GM23338 (cell line): Measurements from ENCODE around the gene MYLK. TPM values are rescaled to one million over a fixed set of nuclear protein-coding genes. Genes with fewer than 3 reads are reported as not detected.

Experiments used
- ATAC-seq: fragments of 200-7000 bp; cut with Tn5 transposase; 3 replicates; pipeline ENCODE4 v1.9.1; 2020
- DNase-seq: peaks from one replicate; pipeline ENCODE4 v3.0.0-alpha.2; 2015; ENCODE audit warnings: low spot score
- H2AFZ ChIP-seq: fragments of 200-600 bp; sonication (generic); 2 replicates; pipeline ENCODE4 v1.8.0; 2016; ENCODE audit warnings: antibody characterized with exemption, mild to moderate bottlenecking, moderate library complexity
- H3F3A ChIP-seq: fragments of 200-600 bp; sonication (generic); replicated peaks from 2 replicates; pipeline ENCODE4 v1.8.0; 2017; ENCODE audit warnings: antibody characterized with exemption, mixed run types, low read depth
- H3K27ac ChIP-seq: fragments of 200-600 bp; sonication (generic); 2 replicates; pipeline ENCODE4 v1.6.1; 2016; ENCODE audit warnings: low read depth
- H3K27me3 ChIP-seq: fragments of 200-600 bp; sonication (generic); 2 replicates; pipeline ENCODE4 v1.8.0; 2016; ENCODE audit warnings: mild to moderate bottlenecking, mixed run types, moderate library complexity; ENCODE audit not compliant: insufficient read depth
- H3K36me3 ChIP-seq: fragments of 200-600 bp; sonication (generic); 2 replicates; pipeline ENCODE4 v1.8.0; 2016; ENCODE audit warnings: mild to moderate bottlenecking; ENCODE audit not compliant: insufficient read depth
- H3K4me1 ChIP-seq: fragments of 200-600 bp; sonication (generic); 2 replicates; pipeline ENCODE4 v1.8.0; 2016; ENCODE audit warnings: mild to moderate bottlenecking, moderate library complexity; ENCODE audit not compliant: insufficient read depth
- H3K4me2 ChIP-seq: fragments of 200-600 bp; sonication (generic); 2 replicates; pipeline ENCODE4 v1.7.1; 2017; ENCODE audit warnings: mixed run types
- H3K4me3 ChIP-seq: fragments of 200-600 bp; sonication (generic); 2 replicates; pipeline ENCODE4 v1.6.1; 2016; ENCODE audit warnings: mixed run types
- H3K79me2 ChIP-seq: fragments of 200-600 bp; sonication (generic); replicated peaks from 2 replicates; pipeline ENCODE4 v1.8.0; 2017; ENCODE audit warnings: mild to moderate bottlenecking; ENCODE audit not compliant: insufficient read depth
- H3K9me2 ChIP-seq: fragments of 200-600 bp; sonication (generic); 2 replicates; pipeline ENCODE4 v1.8.0; 2017; ENCODE audit not compliant: insufficient read depth
- H4K20me1 ChIP-seq: fragments of 200-600 bp; sonication (generic); replicated peaks from 2 replicates; pipeline ENCODE4 v1.8.0; 2017; ENCODE audit warnings: mild to moderate bottlenecking; ENCODE audit not compliant: insufficient read depth
- H3K27ac Mint-ChIP-seq: 2 replicates; pipeline ENCODE4 v1.8.0; 2020; ENCODE audit warnings: inconsistent platforms, mild to moderate bottlenecking, moderate library complexity, mixed read lengths
- H3K27me3 Mint-ChIP-seq: 3 replicates; pipeline ENCODE4 v1.8.0; 2022; ENCODE audit warnings: low read depth, mild to moderate bottlenecking, moderate library complexity, mixed read lengths, inconsistent platforms; ENCODE audit not compliant: insufficient read depth, poor library complexity
- H3K36me3 Mint-ChIP-seq: 3 replicates; pipeline ENCODE4 v1.8.0; 2021; ENCODE audit warnings: low read depth, mild to moderate bottlenecking, inconsistent platforms, moderate library complexity, mixed read lengths
- H3K4me1 Mint-ChIP-seq: 3 replicates; pipeline ENCODE4 v1.8.0; 2020; ENCODE audit warnings: mild to moderate bottlenecking, inconsistent platforms, mixed read lengths
- H3K4me3 Mint-ChIP-seq: 3 replicates; pipeline ENCODE4 v1.8.0; 2021; ENCODE audit warnings: moderate library complexity, mild to moderate bottlenecking, inconsistent platforms, mixed read lengths
- H3K9me3 Mint-ChIP-seq: 3 replicates; pipeline ENCODE4 v1.8.0; 2020; ENCODE audit warnings: moderate library complexity, mild to moderate bottlenecking, inconsistent platforms, mixed read lengths
- CTCF ChIP-seq, 2 experiments: fragments of 200-600 bp in 1 of 2; sonication (generic) in 1 of 2; conservative IDR thresholded peaks; 2 replicates each; pipeline versions ENCODE4 v1.5.1 to v1.6.1; 2016 to 2017; ENCODE audit warnings: antibody characterized with exemption in 2 of 2, low read depth in 2 of 2, mild to moderate bottlenecking in 2 of 2, moderate library complexity in 1 of 2
- ETS1 ChIP-seq: IDR thresholded peaks from 2 replicates; pipeline ENCODE4 v1.6.1; 2016; ENCODE audit warnings: antibody characterized with exemption
- EZH2phosphoT487 ChIP-seq: fragments of 200-600 bp; sonication (generic); IDR thresholded peaks from one replicate; pipeline ENCODE4 v1.8.1; 2018; ENCODE audit warnings: antibody characterized with exemption; ENCODE audit not compliant: unreplicated experiment
- JUNB ChIP-seq: IDR thresholded peaks from one replicate; pipeline ENCODE4 v1.6.1; 2016; ENCODE audit warnings: antibody characterized with exemption; ENCODE audit not compliant: unreplicated experiment
- NANOG ChIP-seq: IDR thresholded peaks from 2 replicates; pipeline ENCODE4 v1.6.1; 2016; ENCODE audit warnings: antibody characterized with exemption, borderline replicate concordance
- REST ChIP-seq: IDR thresholded peaks from one replicate; pipeline ENCODE4 v1.6.1; 2018; ENCODE audit warnings: antibody characterized with exemption; ENCODE audit not compliant: unreplicated experiment
- STAT1 ChIP-seq: IDR thresholded peaks from one replicate; pipeline ENCODE4 v1.6.1; 2016; ENCODE audit warnings: antibody characterized with exemption; ENCODE audit not compliant: unreplicated experiment
- ZNF114 ChIP-seq: fragments of 250-450 bp; sonication (Bioruptor Pico); IDR thresholded peaks from 2 replicates; pipeline ENCODE4 v1.5.0; 2020; ENCODE audit warnings: mild to moderate bottlenecking, moderate library complexity
- ZNF331 ChIP-seq: fragments of 250-450 bp; sonication (Bioruptor Pico); IDR thresholded peaks from 2 replicates; pipeline ENCODE4 v1.5.0; 2020; ENCODE audit warnings: low read depth, mild to moderate bottlenecking, moderate library complexity
- ZNF462 ChIP-seq: fragments of 250-450 bp; sonication (Bioruptor Pico); IDR thresholded peaks from 2 replicates; pipeline ENCODE4 v1.5.0; 2020; ENCODE audit warnings: mild to moderate bottlenecking, moderate library complexity
- polyA plus RNA-seq: library from polyadenylated mRNA; unstranded; fragments of >200 nt; fragmentation: Nextera tagmentation; extraction: Ambion mirVana; gene quantifications from 2 replicates; pipeline ENCODE4 v1.2.1, GENCODE V29; 2016
- total RNA-seq: library from RNA; depleted of rRNA; stranded (reverse); fragments of >200 nt; shearing (Covaris generic); gene quantifications from 2 replicates; pipeline ENCODE4 v1.2.3, GENCODE V29; 2014

Gene MYLK
- total and polyA plus RNA-seq, 2 experiments from 2014 or later: 11.5 to 17.9 TPM

- Mint-ChIP-seq H3K4me1 (peaks cover 14% of the 10 kb centered on the region; the same call in 2 of the 3 replicates), H3K36me3 (no peaks in the 10 kb centered on the region), H3K27ac (no peak overlapping the region), H3K27me3 (no peaks in the 10 kb centered on the region), H3K9me3 (no peaks in the 10 kb centered on the region), H3K4me3 (no peak overlapping the region)
- TF ChIP-seq JUNB: no peak
- H3K36me3 ChIP-seq: no peaks in the 10 kb centered on the region
- no peak overlapping the region for H3K4me3 ChIP-seq
- no peaks in the 10 kb centered on the region for H3F3A ChIP-seq
- H3K27me3 ChIP-seq: no peaks in the 10 kb centered on the region
- H3K4me2 ChIP-seq: no peak overlapping the region
- no peak overlapping the region for H2AFZ ChIP-seq
- DNase-seq (no peak), ATAC-seq (no peak)
- no peaks in the 10 kb centered on the region for H3K79me2 ChIP-seq
- peaks cover 5% of the 10 kb centered on the region; the same call in 1 of the 2 replicates for H3K9me2 ChIP-seq
- H3K27ac ChIP-seq: no peak overlapping the region
- no peaks in the 10 kb centered on the region for H4K20me1 ChIP-seq
- no peaks in the 10 kb centered on the region; the same call in 1 of the 2 replicates for H3K4me1 ChIP-seq
Observed at GRCh38 chr3:123787133-123787532, 97.0 kb downstream of the MYLK start.

- no peaks in the 10 kb centered on the region for H3K79me2 ChIP-seq
- H3K36me3 ChIP-seq: no peaks in the 10 kb centered on the region
- H2AFZ ChIP-seq: no peak overlapping the region
- H4K20me1 ChIP-seq: no peaks in the 10 kb centered on the region
- Mint-ChIP-seq H3K36me3 (no peaks in the 10 kb centered on the region), H3K27ac (no peak overlapping the region), H3K4me1 (peaks cover 14% of the 10 kb centered on the region; the same call in 2 of the 3 replicates), H3K9me3 (no peaks in the 10 kb centered on the region), H3K4me3 (no peak overlapping the region), H3K27me3 (no peaks in the 10 kb centered on the region)
- peaks cover 1% of the 10 kb centered on the region; the same call in 1 of the 2 replicates for H3K9me2 ChIP-seq
- H3F3A ChIP-seq: no peaks in the 10 kb centered on the region
- H3K4me2 ChIP-seq: no peak overlapping the region
- no peak overlapping the region for H3K27ac ChIP-seq
- no peaks in the 10 kb centered on the region for H3K27me3 ChIP-seq
- H3K4me3 ChIP-seq: no peak overlapping the region
- no peak for ATAC-seq
- no peaks in the 10 kb centered on the region; the same call in 1 of the 2 replicates for H3K4me1 ChIP-seq
- DNase-seq: no peak
- TF ChIP-seq NANOG: no peak
- no peak for TF ChIP-seq ZNF462 (CRISPR knock-in tag)
- TF ChIP-seq JUNB: no peak
- no peak for TF ChIP-seq ETS1
- TF ChIP-seq EZH2phosphoT487: no peak
- TF ChIP-seq ZNF114 (CRISPR knock-in tag): no peak
- no peak for TF ChIP-seq CTCF (conservative IDR thresholded peaks at IDR 0.05; ENCODE audit: low read depth in 2 of 2)
- no peak for TF ChIP-seq REST
- no peak for TF ChIP-seq ZNF331 (CRISPR knock-in tag)
- TF ChIP-seq STAT1: no peak
Observed at GRCh38 chr3:123785602-123786001, 98.5 kb downstream of the MYLK start.
